Heart right ventricle (tissue), 16 donors: Measurements from ENCODE around the gene BMX. TPM values are rescaled to one million over a fixed set of nuclear protein-coding genes. Genes with fewer than 3 reads are reported as not detected.

Source experiments
- ATAC-seq, 8 donors: fragments of 200-7000 bp; cut with Tn5 transposase; one replicate each; pipeline ENCODE4 v1.9.1; 2020; ENCODE audit warnings: mild to moderate bottlenecking in 8 of 8, moderate library complexity in 8 of 8, moderate number of reproducible peaks in 1 of 8
- DNase-seq, 2 donors: peaks; one replicate each; pipeline ENCODE4 v3.0.0-alpha.2; 2020
- H3K27ac ChIP-seq, 10 donors: fragments of 200-600 bp; sonication (generic) in 2 of 10; one replicate each; pipeline versions ENCODE4 v1.5.0 to v1.8.0; 2020 to 2022; ENCODE audit warnings: mild to moderate bottlenecking in 3 of 10
- H3K27me3 ChIP-seq, 7 donors: fragments of 200-600 bp; one replicate each; pipeline ENCODE4 v1.8.0; 2021 to 2022; ENCODE audit warnings: mild to moderate bottlenecking in 2 of 7
- H3K36me3 ChIP-seq, 9 donors: fragments of 200-600 bp; sonication (generic) in 1 of 9; one replicate each; pipeline versions ENCODE4 v1.5.0 to v1.8.0; 2020 to 2022; ENCODE audit warnings: mild to moderate bottlenecking in 2 of 9
- H3K4me1 ChIP-seq, 9 donors: fragments of 200-600 bp; sonication (generic) in 1 of 9; one replicate each; pipeline versions ENCODE4 v1.5.0 to v1.8.0; 2020 to 2022; ENCODE audit warnings: mild to moderate bottlenecking in 4 of 9
- H3K4me3 ChIP-seq, 10 donors: fragments of 200-600 bp; sonication (generic) in 2 of 10; one replicate each; pipeline versions ENCODE4 v1.5.0 to v1.8.0; 2020 to 2022; ENCODE audit warnings: mild to moderate bottlenecking in 7 of 10, moderate library complexity in 2 of 10
- H3K9me3 ChIP-seq, 11 donors: fragments of 200-600 bp in 10 of 11; sonication (generic) in 2 of 11; one replicate each; pipeline versions ENCODE4 v1.5.0 to v1.8.0; 2013 to 2022; ENCODE audit warnings: mild to moderate bottlenecking in 2 of 11, control low read depth in 1 of 11, moderate library complexity in 1 of 11
- WGBS, 2 donors: extraction: QIAGEN DNeasy Blood & Tissue Kit; methylation state at CpG; one replicate each; pipeline ENCODE4 v1.1.7; 2013; ENCODE audit warnings: inconsistent platforms in 1 of 2; 5-methylcytosine and 5-hydroxymethylcytosine counted together
- intact Hi-C, 10 donors: fragments of 100-400 bp; cut with DNase I; formaldehyde crosslinking; loops; one replicate each; pipeline versions ENCODE4 v1.11.1 to v1.14.2; 2022
- polyA plus RNA-seq, 2 donors: library from polyadenylated mRNA; stranded (reverse); fragments of 200-250 nt; gene quantifications; one replicate each; pipeline ENCODE4 v1.2.3, GENCODE V29; 2013
- total RNA-seq, 10 donors: library from RNA; stranded (reverse); fragmentation: NEBNext Ultra II Directional in 3 of 10; extraction: Animal tissue kit (Norgen Biotek cat#: 25700) in 3 of 10; gene quantifications; one replicate each; pipeline versions ENCODE4 v1.2.1 to v1.2.4, GENCODE V29; 2021 to 2023
- TF ChIP-seq, protein P1 (sequence below), 9 donors: fragments of 200-600 bp; sonication (generic) in 2 of 9; IDR thresholded peaks; one replicate each; pipeline versions ENCODE4 v1.5.0 to v1.8.0; 2021 to 2022; ENCODE audit warnings: antibody characterized with exemption in 9 of 9, mild to moderate bottlenecking in 5 of 9, moderate library complexity in 1 of 9
- donor health status: Arrhythmogenic right ventricular cardiomyopathy.
- donor health status: ischemic (EF 13 %, LVEDD 7.1; RV severe dilation, severe dysfunction).
- donor health status: healthy with polysubstance abuse.
- donor health status: DM: no; HTN: yes; CAD: no.
- donor health status: DM: no; HTN: no; CAD: no.
- donor health status: ischemic (EF 25% LVEDD 6.9; RV normal size, moderate dysfunction).
- donor health status: ischemic (EF 25% LVEDD 5.7; RV mildly dilated, moderate dysfunction).
- donor health status: healthy.
- donor health status: DM: yes; HTN: yes; CAD: no.
- donor health status: Ischemic cardiomyopathy.
- donor health status: ischemic (EF 35%, LVEDD 5.7; RV mildly dilated, moderate dysfunction).
- donor health status: nonischemic (EF 11% LVEDD 7.7; RV severe dilation, severe dysfunction).
- donor health status: DM: yes; HTN: yes; CAD: no.
- donor health status: PGD.
- donor health status: ischemic (EF 29% LVEDD 5.4; RV normal size, mild dysfunction).
- donor health status: nonischemic (EF 23%, LVEDD 6.1; RV moderate dilation, normal function).

The BMX gene
- total and polyA plus RNA-seq, 12 donors, result 0.97 to 6.1 (median 2.7) TPM

DNA sequence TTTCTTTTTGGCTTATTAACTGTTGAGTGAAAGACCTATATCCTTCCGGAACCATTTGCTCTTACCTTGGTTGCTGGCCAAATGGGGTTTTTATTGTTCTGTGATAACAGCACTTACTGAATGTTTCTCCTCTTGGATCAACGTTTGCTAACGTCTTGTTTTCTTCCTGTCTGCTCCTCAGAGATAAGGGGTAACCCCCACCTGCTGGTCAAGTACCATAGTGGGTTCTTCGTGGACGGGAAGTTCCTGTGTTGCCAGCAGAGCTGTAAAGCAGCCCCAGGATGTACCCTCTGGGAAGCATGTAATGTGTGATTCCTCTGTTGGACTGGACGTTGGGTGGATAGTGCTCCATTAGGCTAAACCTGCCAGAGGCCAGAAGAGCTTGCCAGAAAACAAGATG is 15.3 kb downstream of the BMX start:
- H3K36me3 ChIP-seq, result no peaks in the 10 kb centered on the region
- H3K9me3 ChIP-seq, result no peaks in the 10 kb centered on the region
- intact Hi-C loops, result no loop called here
- no peak overlapping the region for H3K4me3 ChIP-seq
- ATAC-seq (peak in 6 of 8 donors; percentile 29 to 59 (median 45)), DNase-seq (peak in 1 of 2 donors; percentile 12)
- WGBS, 2 donors, result 22 to 23% methylated on average over 6 of the region's 6 CpGs
- TF ChIP-seq, protein P1, sequence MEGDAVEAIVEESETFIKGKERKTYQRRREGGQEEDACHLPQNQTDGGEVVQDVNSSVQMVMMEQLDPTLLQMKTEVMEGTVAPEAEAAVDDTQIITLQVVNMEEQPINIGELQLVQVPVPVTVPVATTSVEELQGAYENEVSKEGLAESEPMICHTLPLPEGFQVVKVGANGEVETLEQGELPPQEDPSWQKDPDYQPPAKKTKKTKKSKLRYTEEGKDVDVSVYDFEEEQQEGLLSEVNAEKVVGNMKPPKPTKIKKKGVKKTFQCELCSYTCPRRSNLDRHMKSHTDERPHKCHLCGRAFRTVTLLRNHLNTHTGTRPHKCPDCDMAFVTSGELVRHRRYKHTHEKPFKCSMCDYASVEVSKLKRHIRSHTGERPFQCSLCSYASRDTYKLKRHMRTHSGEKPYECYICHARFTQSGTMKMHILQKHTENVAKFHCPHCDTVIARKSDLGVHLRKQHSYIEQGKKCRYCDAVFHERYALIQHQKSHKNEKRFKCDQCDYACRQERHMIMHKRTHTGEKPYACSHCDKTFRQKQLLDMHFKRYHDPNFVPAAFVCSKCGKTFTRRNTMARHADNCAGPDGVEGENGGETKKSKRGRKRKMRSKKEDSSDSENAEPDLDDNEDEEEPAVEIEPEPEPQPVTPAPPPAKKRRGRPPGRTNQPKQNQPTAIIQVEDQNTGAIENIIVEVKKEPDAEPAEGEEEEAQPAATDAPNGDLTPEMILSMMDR (IDR thresholded peaks at IDR 0.05), result no peak
- H3K27ac ChIP-seq, result peak overlapping the region in 1 of 10 donors; percentile 42
- H3K27me3 ChIP-seq, result peaks cover 0 to 69% (median 0%) of the 10 kb centered on the region in 7 donors
- H3K4me1 ChIP-seq, result peaks cover 0 to 6% (median 0%) of the 10 kb centered on the region in 9 donors

DNA sequence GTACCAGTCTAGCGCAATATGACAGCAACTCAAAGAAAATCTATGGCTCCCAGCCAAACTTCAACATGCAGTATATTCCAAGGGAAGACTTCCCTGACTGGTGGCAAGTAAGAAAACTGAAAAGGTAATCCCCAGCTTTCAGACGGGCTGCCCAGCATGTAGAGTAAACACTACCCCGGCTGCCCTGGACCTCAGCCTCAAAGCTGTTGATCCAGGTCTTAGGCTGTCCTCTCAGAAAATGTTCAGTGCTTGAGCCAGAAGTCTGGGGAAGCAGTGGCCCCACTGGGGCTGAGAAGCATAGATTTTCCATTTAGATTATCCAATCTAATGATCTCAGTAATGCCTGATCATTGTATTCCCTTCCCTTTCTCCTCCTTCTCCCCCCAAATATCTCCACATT is 21.9 kb downstream of the BMX start:
- DNase-seq, result no peak
- no peaks in the 10 kb centered on the region for H3K36me3 ChIP-seq
- H3K27ac ChIP-seq, result no peak overlapping the region
- no peak for ATAC-seq
- TF ChIP-seq, protein P1 (IDR thresholded peaks at IDR 0.05), result no peak
- no peak overlapping the region for H3K4me3 ChIP-seq
- H3K27me3 ChIP-seq, result peaks cover 0 to 76% (median 0%) of the 10 kb centered on the region in 7 donors
- 92 to 97% methylated on average over 3 of the region's 3 CpGs for WGBS, 2 donors
- H3K9me3 ChIP-seq, result no peaks in the 10 kb centered on the region
- peaks cover 0 to 26% (median 11%) of the 10 kb centered on the region in 9 donors for H3K4me1 ChIP-seq
- intact Hi-C loops, result no loop called here

DNA sequence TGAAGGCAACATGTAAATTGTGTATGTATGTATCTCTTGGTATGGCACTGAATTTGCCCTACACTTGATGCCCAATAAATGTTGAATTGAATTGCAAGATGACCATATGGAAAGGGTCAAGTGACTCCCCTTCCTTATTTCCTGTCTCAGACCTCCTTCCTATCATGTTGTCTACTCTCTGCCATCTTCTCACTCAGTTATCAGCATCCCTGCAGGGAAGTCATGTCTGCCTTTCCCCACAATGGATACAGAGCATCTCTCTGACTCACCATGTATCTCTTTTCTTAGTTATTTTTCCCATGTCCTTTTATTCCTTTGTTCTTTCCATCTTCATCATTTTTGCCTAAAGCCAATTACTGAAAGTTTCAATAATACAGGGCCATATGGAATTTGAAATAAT is 22.5 kb downstream of the BMX start:
- no peak for ATAC-seq
- no peak for DNase-seq
- TF ChIP-seq, protein P1 (IDR thresholded peaks at IDR 0.05), result no peak
- peaks cover 0 to 76% (median 0%) of the 10 kb centered on the region in 7 donors for H3K27me3 ChIP-seq
- no peak overlapping the region for H3K27ac ChIP-seq
- no peaks in the 10 kb centered on the region for H3K36me3 ChIP-seq
- H3K4me3 ChIP-seq, result no peak overlapping the region
- intact Hi-C loops, result no loop called here
- no peaks in the 10 kb centered on the region for H3K9me3 ChIP-seq
- H3K4me1 ChIP-seq, result peaks cover 0 to 26% (median 11%) of the 10 kb centered on the region in 9 donors

DNA sequence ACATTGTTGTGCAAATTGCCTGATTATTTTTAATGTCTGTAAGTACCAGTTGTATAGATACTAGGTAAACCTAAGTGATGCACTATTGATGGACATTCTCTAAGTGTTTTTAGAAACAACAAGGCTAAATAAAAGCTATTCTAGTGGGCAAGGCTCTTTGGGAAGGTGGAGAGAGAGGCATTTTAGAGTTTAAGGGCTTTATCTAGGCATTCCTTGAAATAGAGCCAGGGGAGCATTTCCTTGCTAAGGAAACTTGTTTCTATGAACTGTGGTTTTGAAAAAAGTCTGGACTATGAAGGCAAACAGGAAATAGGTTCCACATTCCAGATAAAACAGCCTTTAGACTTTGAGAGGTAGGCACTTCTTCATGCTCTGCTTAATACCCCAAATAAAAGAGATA is 23.8 kb downstream of the BMX start:
- intact Hi-C loops, result no loop called here
- TF ChIP-seq, protein P1 (IDR thresholded peaks at IDR 0.05), result no peak
- ATAC-seq, result peak in 4 of 8 donors; percentile 29 to 64 (median 42)

More for the DNA sequence above, 23.8 kb downstream of the BMX start:
- peaks cover 0 to 26% (median 11%) of the 10 kb centered on the region in 9 donors for H3K4me1 ChIP-seq
- H3K36me3 ChIP-seq, result no peaks in the 10 kb centered on the region
- peaks cover 0 to 75% (median 0%) of the 10 kb centered on the region in 7 donors for H3K27me3 ChIP-seq
- peak in 1 of 2 donors; percentile 8 for DNase-seq
- H3K4me3 ChIP-seq, result no peak overlapping the region
- peak overlapping the region in 3 of 10 donors; percentile 22 to 53 (median 44) for H3K27ac ChIP-seq
- H3K9me3 ChIP-seq, result no peaks in the 10 kb centered on the region
